HepG2 (cell line): ENCODE data around the gene TMEM53. TPM values are rescaled to one million over a fixed set of nuclear protein-coding genes. Genes with fewer than 3 reads are reported as not detected.
A peak's percentile ranks its signal among the peaks of the same experiment; 100 is the strongest.

Source experiments
- AHR ChIP-seq: IDR thresholded peaks from 2 replicates; pipeline ENCODE4 v1.6.1; 2018; ENCODE audit warnings: missing genetic modification reagents, missing compliant biosample characterization
- ELF1 ChIP-seq: sonication (generic); formaldehyde crosslinking; IDR thresholded peaks from 2 replicates; pipeline ENCODE4 v1.4.0; 2020; ENCODE audit warnings: missing genetic modification reagents
- FOXA1 ChIP-seq, 2 experiments: fragments of 450-650 bp in 1 of 2; sonication (generic) in 1 of 2; formaldehyde crosslinking in 1 of 2; IDR thresholded peaks; 2 replicates each; pipeline versions ENCODE4 v1.4.0 to v1.6.1; 2016 to 2020; ENCODE audit warnings: missing genetic modification reagents in 1 of 2
- HMGA1 ChIP-seq: sonication (generic); formaldehyde crosslinking; conservative IDR thresholded peaks from 2 replicates; pipeline ENCODE4 v1.4.0; 2020; ENCODE audit warnings: missing genetic modification reagents
- IRF2 ChIP-seq: IDR thresholded peaks from 2 replicates; pipeline ENCODE4 v1.6.1; 2018; ENCODE audit warnings: missing genetic modification reagents, missing compliant biosample characterization
- MXI1 ChIP-seq: IDR thresholded peaks from 3 replicates; pipeline ENCODE4 v1.6.1; 2012; ENCODE audit warnings: low read depth, low read length, inconsistent platforms, borderline replicate concordance
- NFIB ChIP-seq: sonication (generic); formaldehyde crosslinking; IDR thresholded peaks from 2 replicates; pipeline ENCODE4 v1.9.0; 2021; ENCODE audit warnings: missing genetic modification reagents, mild to moderate bottlenecking, borderline replicate concordance
- NFIC ChIP-seq: IDR thresholded peaks from 2 replicates; pipeline ENCODE4 v1.6.1; 2012; ENCODE audit warnings: mild to moderate bottlenecking, low read length, inconsistent platforms
- RFX1 ChIP-seq: fragments of 450-650 bp; IDR thresholded peaks from 2 replicates; pipeline ENCODE4 v1.6.1; 2017
- SMYD3 ChIP-seq: sonication (generic); formaldehyde crosslinking; IDR thresholded peaks from 2 replicates; pipeline ENCODE4 v1.8.1; 2023; ENCODE audit warnings: mild to moderate bottlenecking, missing genetic modification reagents
- TBX2 ChIP-seq: sonication (generic); formaldehyde crosslinking; IDR thresholded peaks from 2 replicates; pipeline ENCODE4 v1.5.0; 2020; ENCODE audit warnings: missing genetic modification reagents, mild to moderate bottlenecking, borderline replicate concordance
- XBP1 ChIP-seq: sonication (generic); formaldehyde crosslinking; IDR thresholded peaks from 2 replicates; pipeline ENCODE4 v1.5.0; 2020; ENCODE audit warnings: missing genetic modification reagents
- ZBTB7B ChIP-seq: sonication (generic); formaldehyde crosslinking; IDR thresholded peaks from 2 replicates; pipeline ENCODE4 v1.4.0; 2020; ENCODE audit warnings: missing genetic modification reagents
- ZNF121 ChIP-seq: sonication (generic); formaldehyde crosslinking; IDR thresholded peaks from 2 replicates; pipeline ENCODE4 v1.5.0; 2020; ENCODE audit warnings: mild to moderate bottlenecking, missing genetic modification reagents
- ZNF263 ChIP-seq: sonication (generic); formaldehyde crosslinking; IDR thresholded peaks from 2 replicates; pipeline ENCODE4 v1.4.0; 2020; ENCODE audit warnings: missing genetic modification reagents
- ZNF7 ChIP-seq: IDR thresholded peaks from 2 replicates; pipeline ENCODE4 v1.6.1; 2016; ENCODE audit warnings: missing biosample characterization, missing genetic modification reagents
- ZNF724P ChIP-seq: sonication (generic); formaldehyde crosslinking; IDR thresholded peaks from 2 replicates; pipeline ENCODE4 v1.8.0; 2022; ENCODE audit warnings: missing genetic modification reagents, borderline replicate concordance
- ZNF773 ChIP-seq: sonication (generic); formaldehyde crosslinking; IDR thresholded peaks from 2 replicates; pipeline ENCODE4 v1.4.0; 2020; ENCODE audit warnings: missing genetic modification reagents, borderline replicate concordance
- ZNF775 ChIP-seq: sonication (generic); formaldehyde crosslinking; IDR thresholded peaks from 2 replicates; pipeline ENCODE4 v1.4.0; 2020; ENCODE audit warnings: missing genetic modification reagents, mild to moderate bottlenecking, moderate library complexity, borderline replicate concordance
- ZZZ3 ChIP-seq: sonication (generic); formaldehyde crosslinking; IDR thresholded peaks from 2 replicates; pipeline ENCODE4 v1.4.0; 2020; ENCODE audit warnings: missing genetic modification reagents, mild to moderate bottlenecking, borderline replicate concordance
- polyA plus RNA-seq, 8 experiments: library from polyadenylated mRNA; depleted of rRNA in 3 of 8; stranded (reverse) in 7 of 8; unstranded in 1 of 8; fragments of >200 nt; fragmentation: Illumina TruSeq in 4 of 8; extraction: Trizol in 4 of 8; gene quantifications; 2 replicates each; pipeline versions ENCODE4 v1.2.1 to v1.2.3, GENCODE V29; 2011 to 2016; ENCODE audit warnings: low read depth in 4 of 8, missing spikeins in 1 of 8, mixed read lengths in 1 of 8; ENCODE audit not compliant: insufficient read depth in 1 of 8
- total RNA-seq, 5 experiments: library from RNA; depleted of rRNA; stranded (reverse); fragments of >200 nt; fragmentation: Illumina TruSeq; extraction: Trizol; gene quantifications; 2 replicates each; pipeline ENCODE4 v1.2.3, GENCODE V29; 2016; ENCODE audit warnings: low read depth in 1 of 5
- TF ChIP-seq, protein P1 (sequence below): sonication (generic); formaldehyde crosslinking; IDR thresholded peaks from 2 replicates; pipeline ENCODE4 v1.4.0; 2020; ENCODE audit warnings: missing genetic modification reagents, borderline replicate concordance
- TF ChIP-seq, protein P2 (sequence below): sonication (generic); formaldehyde crosslinking; IDR thresholded peaks from 2 replicates; pipeline ENCODE4 v1.4.0; 2020; ENCODE audit warnings: mild to moderate bottlenecking, missing genetic modification reagents
- TF ChIP-seq, protein P3 (sequence below): sonication (generic); formaldehyde crosslinking; IDR thresholded peaks from 2 replicates; pipeline ENCODE4 v1.4.0; 2020; ENCODE audit warnings: missing genetic modification reagents
- TF ChIP-seq, protein P4 (sequence below): sonication (generic); formaldehyde crosslinking; IDR thresholded peaks from 2 replicates; pipeline ENCODE4 v1.4.0; 2020; ENCODE audit warnings: missing genetic modification reagents, borderline replicate concordance

TMEM53 gene
- total and polyA plus RNA-seq, 2 of the 13 experiments (the other 11 are each of a cell fraction or from before 2014, with no cell fraction given): 12.6 to 20.2 TPM

DNA sequence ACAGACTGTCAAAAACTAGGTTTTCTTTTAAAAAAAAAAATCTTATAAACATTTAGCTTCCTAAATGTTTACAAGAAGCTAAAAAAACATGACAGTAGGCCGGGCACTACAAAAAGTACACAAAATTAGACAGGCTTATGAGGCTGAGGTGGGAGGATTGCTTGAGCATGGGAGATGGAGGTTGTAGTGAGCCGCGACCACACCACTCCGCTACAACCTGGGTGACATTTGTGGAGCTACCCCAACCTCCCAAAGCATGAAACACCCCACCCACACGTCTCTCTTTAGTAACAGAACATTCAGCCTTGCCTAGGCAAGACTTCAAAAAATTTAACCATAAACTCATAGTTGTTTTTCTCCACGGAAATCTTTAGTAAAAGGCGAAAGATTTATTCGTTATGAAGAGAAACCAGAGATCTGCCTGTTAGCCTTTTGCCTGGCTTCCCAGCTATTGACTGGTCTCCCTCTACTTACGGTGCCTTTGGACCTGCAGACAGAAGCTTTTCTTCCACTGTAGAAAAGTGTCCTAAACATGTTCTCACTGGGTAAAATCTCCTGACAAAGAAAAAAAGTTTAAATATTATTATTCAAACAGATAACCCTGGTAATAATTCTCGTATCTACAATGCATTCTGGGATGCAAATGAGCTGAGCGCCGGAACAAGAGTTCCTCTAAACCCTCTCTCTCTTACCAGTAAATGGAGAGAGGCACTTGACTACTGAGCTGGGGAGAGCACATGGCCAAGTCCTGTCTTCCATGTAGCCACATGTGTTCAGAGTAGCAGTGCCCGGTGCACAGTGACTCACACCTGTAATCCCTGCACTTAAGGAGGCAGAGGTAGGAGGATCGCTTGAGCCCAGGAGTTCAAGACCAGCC is 47.4 kb upstream of the TMEM53 start (continued):
- TF ChIP-seq, protein P1, sequence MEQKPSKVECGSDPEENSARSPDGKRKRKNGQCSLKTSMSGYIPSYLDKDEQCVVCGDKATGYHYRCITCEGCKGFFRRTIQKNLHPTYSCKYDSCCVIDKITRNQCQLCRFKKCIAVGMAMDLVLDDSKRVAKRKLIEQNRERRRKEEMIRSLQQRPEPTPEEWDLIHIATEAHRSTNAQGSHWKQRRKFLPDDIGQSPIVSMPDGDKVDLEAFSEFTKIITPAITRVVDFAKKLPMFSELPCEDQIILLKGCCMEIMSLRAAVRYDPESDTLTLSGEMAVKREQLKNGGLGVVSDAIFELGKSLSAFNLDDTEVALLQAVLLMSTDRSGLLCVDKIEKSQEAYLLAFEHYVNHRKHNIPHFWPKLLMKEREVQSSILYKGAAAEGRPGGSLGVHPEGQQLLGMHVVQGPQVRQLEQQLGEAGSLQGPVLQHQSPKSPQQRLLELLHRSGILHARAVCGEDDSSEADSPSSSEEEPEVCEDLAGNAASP: peak; percentile 77
- TF ChIP-seq ZNF121 (CRISPR knock-in tag): no peak
- no peak for TF ChIP-seq ZNF724P
- TF ChIP-seq ZNF263: no peak
- no peak for TF ChIP-seq NFIB
- peak; percentile 63 for TF ChIP-seq AHR (CRISPR knock-in tag)
- no peak for TF ChIP-seq FOXA1 (IDR thresholded peaks at IDR 0.05)
- peak; percentile 60 for TF ChIP-seq FOXA1 (CRISPR knock-in tag; IDR thresholded peaks at IDR 0.05)
- peak; percentile 92 for TF ChIP-seq NFIC
- peak; percentile 61; the same call in 2 of the 3 replicates for TF ChIP-seq MXI1
- no peak for TF ChIP-seq XBP1 (CRISPR knock-in tag)
- TF ChIP-seq ZBTB7B (CRISPR knock-in tag): peak; percentile 58; the same call in 1 of the 2 replicates
- TF ChIP-seq, protein P2, sequence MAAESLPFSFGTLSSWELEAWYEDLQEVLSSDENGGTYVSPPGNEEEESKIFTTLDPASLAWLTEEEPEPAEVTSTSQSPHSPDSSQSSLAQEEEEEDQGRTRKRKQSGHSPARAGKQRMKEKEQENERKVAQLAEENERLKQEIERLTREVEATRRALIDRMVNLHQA (CRISPR knock-in tag): no peak
- TF ChIP-seq ZNF775: no peak
- TF ChIP-seq, protein P3, sequence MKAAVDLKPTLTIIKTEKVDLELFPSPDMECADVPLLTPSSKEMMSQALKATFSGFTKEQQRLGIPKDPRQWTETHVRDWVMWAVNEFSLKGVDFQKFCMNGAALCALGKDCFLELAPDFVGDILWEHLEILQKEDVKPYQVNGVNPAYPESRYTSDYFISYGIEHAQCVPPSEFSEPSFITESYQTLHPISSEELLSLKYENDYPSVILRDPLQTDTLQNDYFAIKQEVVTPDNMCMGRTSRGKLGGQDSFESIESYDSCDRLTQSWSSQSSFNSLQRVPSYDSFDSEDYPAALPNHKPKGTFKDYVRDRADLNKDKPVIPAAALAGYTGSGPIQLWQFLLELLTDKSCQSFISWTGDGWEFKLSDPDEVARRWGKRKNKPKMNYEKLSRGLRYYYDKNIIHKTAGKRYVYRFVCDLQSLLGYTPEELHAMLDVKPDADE (CRISPR knock-in tag): no peak
- TF ChIP-seq, protein P4, sequence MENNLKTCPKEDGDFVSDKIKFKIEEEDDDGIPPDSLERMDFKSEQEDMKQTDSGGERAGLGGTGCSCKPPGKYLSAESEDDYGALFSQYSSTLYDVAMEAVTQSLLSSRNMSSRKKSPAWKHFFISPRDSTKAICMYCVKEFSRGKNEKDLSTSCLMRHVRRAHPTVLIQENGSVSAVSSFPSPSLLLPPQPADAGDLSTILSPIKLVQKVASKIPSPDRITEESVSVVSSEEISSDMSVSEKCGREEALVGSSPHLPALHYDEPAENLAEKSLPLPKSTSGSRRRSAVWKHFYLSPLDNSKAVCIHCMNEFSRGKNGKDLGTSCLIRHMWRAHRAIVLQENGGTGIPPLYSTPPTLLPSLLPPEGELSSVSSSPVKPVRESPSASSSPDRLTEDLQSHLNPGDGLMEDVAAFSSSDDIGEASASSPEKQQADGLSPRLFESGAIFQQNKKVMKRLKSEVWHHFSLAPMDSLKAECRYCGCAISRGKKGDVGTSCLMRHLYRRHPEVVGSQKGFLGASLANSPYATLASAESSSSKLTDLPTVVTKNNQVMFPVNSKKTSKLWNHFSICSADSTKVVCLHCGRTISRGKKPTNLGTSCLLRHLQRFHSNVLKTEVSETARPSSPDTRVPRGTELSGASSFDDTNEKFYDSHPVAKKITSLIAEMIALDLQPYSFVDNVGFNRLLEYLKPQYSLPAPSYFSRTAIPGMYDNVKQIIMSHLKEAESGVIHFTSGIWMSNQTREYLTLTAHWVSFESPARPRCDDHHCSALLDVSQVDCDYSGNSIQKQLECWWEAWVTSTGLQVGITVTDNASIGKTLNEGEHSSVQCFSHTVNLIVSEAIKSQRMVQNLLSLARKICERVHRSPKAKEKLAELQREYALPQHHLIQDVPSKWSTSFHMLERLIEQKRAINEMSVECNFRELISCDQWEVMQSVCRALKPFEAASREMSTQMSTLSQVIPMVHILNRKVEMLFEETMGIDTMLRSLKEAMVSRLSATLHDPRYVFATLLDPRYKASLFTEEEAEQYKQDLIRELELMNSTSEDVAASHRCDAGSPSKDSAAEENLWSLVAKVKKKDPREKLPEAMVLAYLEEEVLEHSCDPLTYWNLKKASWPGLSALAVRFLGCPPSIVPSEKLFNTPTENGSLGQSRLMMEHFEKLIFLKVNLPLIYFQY (CRISPR knock-in tag): peak; percentile 34; the same call in 1 of the 2 replicates
- TF ChIP-seq TBX2 (CRISPR knock-in tag): no peak; the same call in 1 of the 2 replicates
- TF ChIP-seq ZNF7 (CRISPR knock-in tag): peak; percentile 42
- no peak for TF ChIP-seq HMGA1
- TF ChIP-seq SMYD3 (CRISPR knock-in tag): no peak
- no peak; the same call in 1 of the 2 replicates for TF ChIP-seq ELF1 (CRISPR knock-in tag)
- TF ChIP-seq ZZZ3 (CRISPR knock-in tag): no peak
- no peak for TF ChIP-seq RFX1
- TF ChIP-seq ZNF773: no peak
- TF ChIP-seq IRF2: peak; percentile 75
